GM23338 (cell line): ENCODE results near the gene HOXA9.

ENCODE experiments used
- CREB1 ChIP-seq: fragments of 250-450 bp; sonication (Bioruptor Pico); IDR thresholded peaks from 2 replicates; pipeline ENCODE4 v1.5.0; 2020; ENCODE audit warnings: low read depth, mild to moderate bottlenecking, moderate library complexity
- EZH2 ChIP-seq: fragments of 200-600 bp; sonication (generic); IDR thresholded peaks from one replicate; pipeline ENCODE4 v1.8.0; 2017; ENCODE audit warnings: antibody characterized with exemption, mild to moderate bottlenecking, low read depth; ENCODE audit not compliant: unreplicated experiment
- EZH2phosphoT487 ChIP-seq: fragments of 200-600 bp; sonication (generic); IDR thresholded peaks from one replicate; pipeline ENCODE4 v1.8.1; 2018; ENCODE audit warnings: antibody characterized with exemption; ENCODE audit not compliant: unreplicated experiment
- JUNB ChIP-seq: IDR thresholded peaks from one replicate; pipeline ENCODE4 v1.6.1; 2016; ENCODE audit warnings: antibody characterized with exemption; ENCODE audit not compliant: unreplicated experiment
- POLR2AphosphoS5 ChIP-seq: IDR thresholded peaks from 2 replicates; pipeline ENCODE4 v1.6.1; 2016; ENCODE audit warnings: antibody characterized with exemption, low read depth
- STAT1 ChIP-seq: IDR thresholded peaks from one replicate; pipeline ENCODE4 v1.6.1; 2016; ENCODE audit warnings: antibody characterized with exemption; ENCODE audit not compliant: unreplicated experiment
- ZNF114 ChIP-seq: fragments of 250-450 bp; sonication (Bioruptor Pico); IDR thresholded peaks from 2 replicates; pipeline ENCODE4 v1.5.0; 2020; ENCODE audit warnings: mild to moderate bottlenecking, moderate library complexity
- ZNF331 ChIP-seq: fragments of 250-450 bp; sonication (Bioruptor Pico); IDR thresholded peaks from 2 replicates; pipeline ENCODE4 v1.5.0; 2020; ENCODE audit warnings: low read depth, mild to moderate bottlenecking, moderate library complexity
- TF ChIP-seq, protein P1 (sequence below), 2 experiments: fragments of 200-600 bp in 1 of 2; sonication (generic) in 1 of 2; conservative IDR thresholded peaks; 2 replicates each; pipeline versions ENCODE4 v1.5.1 to v1.6.1; 2016 to 2017; ENCODE audit warnings: antibody characterized with exemption in 2 of 2, low read depth in 2 of 2, mild to moderate bottlenecking in 2 of 2, moderate library complexity in 1 of 2
- TF ChIP-seq, protein P2 (sequence below): IDR thresholded peaks from one replicate; pipeline ENCODE4 v1.6.1; 2018; ENCODE audit warnings: antibody characterized with exemption; ENCODE audit not compliant: unreplicated experiment
- TF ChIP-seq, protein P3 (sequence below): fragments of 250-450 bp; sonication (Bioruptor Pico); IDR thresholded peaks from 2 replicates; pipeline ENCODE4 v1.5.0; 2020; ENCODE audit warnings: mild to moderate bottlenecking, moderate library complexity

DNA sequence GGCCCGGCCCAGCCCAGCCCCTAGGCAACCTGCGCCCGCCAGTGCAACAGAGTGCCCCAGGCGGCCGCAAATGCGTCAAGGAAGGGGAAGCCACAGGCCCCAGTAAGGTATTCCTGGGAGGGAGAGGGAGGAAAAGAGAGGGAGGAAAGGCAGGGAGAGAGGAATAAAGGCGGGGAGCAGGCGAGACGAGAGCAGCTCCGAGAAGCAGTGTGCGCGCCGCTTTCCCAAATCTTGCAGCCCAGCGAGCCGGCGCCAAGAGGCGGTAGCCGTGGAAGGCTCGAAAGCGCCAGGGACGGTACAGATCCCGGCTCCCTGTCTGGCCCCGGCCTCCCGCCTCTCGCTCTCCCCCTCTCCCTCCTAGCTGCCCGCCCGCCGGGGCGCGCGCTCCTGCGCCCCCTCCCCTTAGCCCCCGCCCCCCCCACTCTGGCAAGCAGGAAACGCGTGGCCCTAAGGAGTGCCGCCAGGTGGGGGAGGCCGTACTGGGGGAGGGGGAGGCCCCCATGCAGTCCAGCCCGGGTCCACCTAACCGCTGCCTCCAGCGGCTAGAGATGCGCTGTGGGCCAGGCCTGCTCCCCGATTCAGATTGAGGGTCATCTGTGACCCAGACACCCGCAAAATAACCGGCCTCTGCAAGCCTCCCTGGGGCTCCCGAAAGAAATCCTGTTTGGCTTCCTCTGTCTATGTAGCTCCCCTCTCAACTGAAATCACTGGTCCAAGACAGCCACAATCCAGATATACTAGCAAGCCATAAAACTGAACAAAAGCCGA, 4.5 kb upstream of the HOXA9 start:
- TF ChIP-seq, protein P1, sequence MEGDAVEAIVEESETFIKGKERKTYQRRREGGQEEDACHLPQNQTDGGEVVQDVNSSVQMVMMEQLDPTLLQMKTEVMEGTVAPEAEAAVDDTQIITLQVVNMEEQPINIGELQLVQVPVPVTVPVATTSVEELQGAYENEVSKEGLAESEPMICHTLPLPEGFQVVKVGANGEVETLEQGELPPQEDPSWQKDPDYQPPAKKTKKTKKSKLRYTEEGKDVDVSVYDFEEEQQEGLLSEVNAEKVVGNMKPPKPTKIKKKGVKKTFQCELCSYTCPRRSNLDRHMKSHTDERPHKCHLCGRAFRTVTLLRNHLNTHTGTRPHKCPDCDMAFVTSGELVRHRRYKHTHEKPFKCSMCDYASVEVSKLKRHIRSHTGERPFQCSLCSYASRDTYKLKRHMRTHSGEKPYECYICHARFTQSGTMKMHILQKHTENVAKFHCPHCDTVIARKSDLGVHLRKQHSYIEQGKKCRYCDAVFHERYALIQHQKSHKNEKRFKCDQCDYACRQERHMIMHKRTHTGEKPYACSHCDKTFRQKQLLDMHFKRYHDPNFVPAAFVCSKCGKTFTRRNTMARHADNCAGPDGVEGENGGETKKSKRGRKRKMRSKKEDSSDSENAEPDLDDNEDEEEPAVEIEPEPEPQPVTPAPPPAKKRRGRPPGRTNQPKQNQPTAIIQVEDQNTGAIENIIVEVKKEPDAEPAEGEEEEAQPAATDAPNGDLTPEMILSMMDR (conservative IDR thresholded peaks at IDR 0.05; ENCODE audit: low read depth in 2 of 2): no peak
- TF ChIP-seq POLR2AphosphoS5: no peak
- peak; percentile 99 for TF ChIP-seq EZH2phosphoT487
- peak; percentile 99 for TF ChIP-seq EZH2
- TF ChIP-seq CREB1: no peak
- no peak for TF ChIP-seq JUNB
- TF ChIP-seq, protein P2, sequence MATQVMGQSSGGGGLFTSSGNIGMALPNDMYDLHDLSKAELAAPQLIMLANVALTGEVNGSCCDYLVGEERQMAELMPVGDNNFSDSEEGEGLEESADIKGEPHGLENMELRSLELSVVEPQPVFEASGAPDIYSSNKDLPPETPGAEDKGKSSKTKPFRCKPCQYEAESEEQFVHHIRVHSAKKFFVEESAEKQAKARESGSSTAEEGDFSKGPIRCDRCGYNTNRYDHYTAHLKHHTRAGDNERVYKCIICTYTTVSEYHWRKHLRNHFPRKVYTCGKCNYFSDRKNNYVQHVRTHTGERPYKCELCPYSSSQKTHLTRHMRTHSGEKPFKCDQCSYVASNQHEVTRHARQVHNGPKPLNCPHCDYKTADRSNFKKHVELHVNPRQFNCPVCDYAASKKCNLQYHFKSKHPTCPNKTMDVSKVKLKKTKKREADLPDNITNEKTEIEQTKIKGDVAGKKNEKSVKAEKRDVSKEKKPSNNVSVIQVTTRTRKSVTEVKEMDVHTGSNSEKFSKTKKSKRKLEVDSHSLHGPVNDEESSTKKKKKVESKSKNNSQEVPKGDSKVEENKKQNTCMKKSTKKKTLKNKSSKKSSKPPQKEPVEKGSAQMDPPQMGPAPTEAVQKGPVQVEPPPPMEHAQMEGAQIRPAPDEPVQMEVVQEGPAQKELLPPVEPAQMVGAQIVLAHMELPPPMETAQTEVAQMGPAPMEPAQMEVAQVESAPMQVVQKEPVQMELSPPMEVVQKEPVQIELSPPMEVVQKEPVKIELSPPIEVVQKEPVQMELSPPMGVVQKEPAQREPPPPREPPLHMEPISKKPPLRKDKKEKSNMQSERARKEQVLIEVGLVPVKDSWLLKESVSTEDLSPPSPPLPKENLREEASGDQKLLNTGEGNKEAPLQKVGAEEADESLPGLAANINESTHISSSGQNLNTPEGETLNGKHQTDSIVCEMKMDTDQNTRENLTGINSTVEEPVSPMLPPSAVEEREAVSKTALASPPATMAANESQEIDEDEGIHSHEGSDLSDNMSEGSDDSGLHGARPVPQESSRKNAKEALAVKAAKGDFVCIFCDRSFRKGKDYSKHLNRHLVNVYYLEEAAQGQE: no peak
- TF ChIP-seq ZNF331 (CRISPR knock-in tag): no peak
- no peak for TF ChIP-seq STAT1
- no peak for TF ChIP-seq ZNF114 (CRISPR knock-in tag)
- TF ChIP-seq, protein P3, sequence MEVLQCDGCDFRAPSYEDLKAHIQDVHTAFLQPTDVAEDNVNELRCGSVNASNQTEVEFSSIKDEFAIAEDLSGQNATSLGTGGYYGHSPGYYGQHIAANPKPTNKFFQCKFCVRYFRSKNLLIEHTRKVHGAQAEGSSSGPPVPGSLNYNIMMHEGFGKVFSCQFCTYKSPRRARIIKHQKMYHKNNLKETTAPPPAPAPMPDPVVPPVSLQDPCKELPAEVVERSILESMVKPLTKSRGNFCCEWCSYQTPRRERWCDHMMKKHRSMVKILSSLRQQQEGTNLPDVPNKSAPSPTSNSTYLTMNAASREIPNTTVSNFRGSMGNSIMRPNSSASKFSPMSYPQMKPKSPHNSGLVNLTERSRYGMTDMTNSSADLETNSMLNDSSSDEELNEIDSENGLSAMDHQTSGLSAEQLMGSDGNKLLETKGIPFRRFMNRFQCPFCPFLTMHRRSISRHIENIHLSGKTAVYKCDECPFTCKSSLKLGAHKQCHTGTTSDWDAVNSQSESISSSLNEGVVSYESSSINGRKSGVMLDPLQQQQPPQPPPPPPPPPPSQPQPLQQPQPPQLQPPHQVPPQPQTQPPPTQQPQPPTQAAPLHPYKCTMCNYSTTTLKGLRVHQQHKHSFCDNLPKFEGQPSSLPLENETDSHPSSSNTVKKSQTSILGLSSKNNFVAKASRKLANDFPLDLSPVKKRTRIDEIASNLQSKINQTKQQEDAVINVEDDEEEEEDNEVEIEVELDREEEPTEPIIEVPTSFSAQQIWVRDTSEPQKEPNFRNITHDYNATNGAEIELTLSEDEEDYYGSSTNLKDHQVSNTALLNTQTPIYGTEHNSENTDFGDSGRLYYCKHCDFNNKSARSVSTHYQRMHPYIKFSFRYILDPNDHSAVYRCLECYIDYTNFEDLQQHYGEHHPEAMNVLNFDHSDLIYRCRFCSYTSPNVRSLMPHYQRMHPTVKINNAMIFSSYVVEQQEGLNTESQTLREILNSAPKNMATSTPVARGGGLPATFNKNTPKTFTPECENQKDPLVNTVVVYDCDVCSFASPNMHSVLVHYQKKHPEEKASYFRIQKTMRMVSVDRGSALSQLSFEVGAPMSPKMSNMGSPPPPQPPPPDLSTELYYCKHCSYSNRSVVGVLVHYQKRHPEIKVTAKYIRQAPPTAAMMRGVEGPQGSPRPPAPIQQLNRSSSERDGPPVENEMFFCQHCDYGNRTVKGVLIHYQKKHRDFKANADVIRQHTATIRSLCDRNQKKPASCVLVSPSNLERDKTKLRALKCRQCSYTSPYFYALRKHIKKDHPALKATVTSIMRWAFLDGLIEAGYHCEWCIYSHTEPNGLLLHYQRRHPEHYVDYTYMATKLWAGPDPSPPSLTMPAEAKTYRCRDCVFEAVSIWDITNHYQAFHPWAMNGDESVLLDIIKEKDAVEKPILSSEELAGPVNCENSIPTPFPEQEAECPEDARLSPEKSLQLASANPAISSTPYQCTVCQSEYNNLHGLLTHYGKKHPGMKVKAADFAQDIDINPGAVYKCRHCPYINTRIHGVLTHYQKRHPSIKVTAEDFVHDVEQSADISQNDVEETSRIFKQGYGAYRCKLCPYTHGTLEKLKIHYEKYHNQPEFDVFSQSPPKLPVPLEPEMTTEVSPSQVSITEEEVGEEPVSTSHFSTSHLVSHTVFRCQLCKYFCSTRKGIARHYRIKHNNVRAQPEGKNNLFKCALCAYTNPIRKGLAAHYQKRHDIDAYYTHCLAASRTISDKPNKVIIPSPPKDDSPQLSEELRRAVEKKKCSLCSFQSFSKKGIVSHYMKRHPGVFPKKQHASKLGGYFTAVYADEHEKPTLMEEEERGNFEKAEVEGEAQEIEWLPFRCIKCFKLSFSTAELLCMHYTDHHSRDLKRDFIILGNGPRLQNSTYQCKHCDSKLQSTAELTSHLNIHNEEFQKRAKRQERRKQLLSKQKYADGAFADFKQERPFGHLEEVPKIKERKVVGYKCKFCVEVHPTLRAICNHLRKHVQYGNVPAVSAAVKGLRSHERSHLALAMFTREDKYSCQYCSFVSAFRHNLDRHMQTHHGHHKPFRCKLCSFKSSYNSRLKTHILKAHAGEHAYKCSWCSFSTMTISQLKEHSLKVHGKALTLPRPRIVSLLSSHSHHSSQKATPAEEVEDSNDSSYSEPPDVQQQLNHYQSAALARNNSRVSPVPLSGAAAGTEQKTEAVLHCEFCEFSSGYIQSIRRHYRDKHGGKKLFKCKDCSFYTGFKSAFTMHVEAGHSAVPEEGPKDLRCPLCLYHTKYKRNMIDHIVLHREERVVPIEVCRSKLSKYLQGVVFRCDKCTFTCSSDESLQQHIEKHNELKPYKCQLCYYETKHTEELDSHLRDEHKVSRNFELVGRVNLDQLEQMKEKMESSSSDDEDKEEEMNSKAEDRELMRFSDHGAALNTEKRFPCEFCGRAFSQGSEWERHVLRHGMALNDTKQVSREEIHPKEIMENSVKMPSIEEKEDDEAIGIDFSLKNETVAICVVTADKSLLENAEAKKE (CRISPR knock-in tag): no peak
